Measurements from ENCODE around the gene GRN.

Gene GRN

DNA sequence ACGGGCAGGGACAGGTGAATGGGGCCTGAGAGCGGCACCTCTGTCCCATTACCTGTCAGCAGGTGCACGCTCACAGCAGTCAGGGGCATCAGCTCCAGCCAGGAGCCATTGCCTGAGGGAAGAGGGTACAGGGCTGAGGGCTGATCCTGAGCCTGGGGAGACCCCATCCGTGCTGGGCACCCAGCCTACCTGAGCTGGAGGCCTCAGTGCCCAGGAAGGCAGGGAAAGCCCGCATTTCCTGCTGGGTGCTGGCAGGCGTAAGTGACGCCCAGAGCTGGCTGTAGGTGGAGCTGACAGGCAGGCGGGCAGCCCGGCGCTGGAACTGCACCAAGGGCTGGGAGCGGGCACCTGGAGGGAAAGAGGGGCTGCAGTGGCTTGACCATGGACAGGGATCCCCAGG is 11.1 kb downstream of the GRN start:
- TF ChIP-seq, protein P1, sequence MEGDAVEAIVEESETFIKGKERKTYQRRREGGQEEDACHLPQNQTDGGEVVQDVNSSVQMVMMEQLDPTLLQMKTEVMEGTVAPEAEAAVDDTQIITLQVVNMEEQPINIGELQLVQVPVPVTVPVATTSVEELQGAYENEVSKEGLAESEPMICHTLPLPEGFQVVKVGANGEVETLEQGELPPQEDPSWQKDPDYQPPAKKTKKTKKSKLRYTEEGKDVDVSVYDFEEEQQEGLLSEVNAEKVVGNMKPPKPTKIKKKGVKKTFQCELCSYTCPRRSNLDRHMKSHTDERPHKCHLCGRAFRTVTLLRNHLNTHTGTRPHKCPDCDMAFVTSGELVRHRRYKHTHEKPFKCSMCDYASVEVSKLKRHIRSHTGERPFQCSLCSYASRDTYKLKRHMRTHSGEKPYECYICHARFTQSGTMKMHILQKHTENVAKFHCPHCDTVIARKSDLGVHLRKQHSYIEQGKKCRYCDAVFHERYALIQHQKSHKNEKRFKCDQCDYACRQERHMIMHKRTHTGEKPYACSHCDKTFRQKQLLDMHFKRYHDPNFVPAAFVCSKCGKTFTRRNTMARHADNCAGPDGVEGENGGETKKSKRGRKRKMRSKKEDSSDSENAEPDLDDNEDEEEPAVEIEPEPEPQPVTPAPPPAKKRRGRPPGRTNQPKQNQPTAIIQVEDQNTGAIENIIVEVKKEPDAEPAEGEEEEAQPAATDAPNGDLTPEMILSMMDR (IDR thresholded peaks at IDR 0.05; ENCODE audit: unreplicated experiment in 3 of 3), result no peak
- no peak overlapping the region for H3K27ac Mint-ChIP-seq
- H3K9me3 Mint-ChIP-seq, result no peaks in the 10 kb centered on the region
- H3K36me3 Mint-ChIP-seq (ENCODE audit: low read depth), result peaks cover 33% of the 10 kb centered on the region
- no peak overlapping the region for H3K4me3 Mint-ChIP-seq
- peaks cover 52% of the 10 kb centered on the region for H3K4me1 Mint-ChIP-seq
- H3K27me3 Mint-ChIP-seq (ENCODE audit: low read depth), result peaks cover 3% of the 10 kb centered on the region

DNA sequence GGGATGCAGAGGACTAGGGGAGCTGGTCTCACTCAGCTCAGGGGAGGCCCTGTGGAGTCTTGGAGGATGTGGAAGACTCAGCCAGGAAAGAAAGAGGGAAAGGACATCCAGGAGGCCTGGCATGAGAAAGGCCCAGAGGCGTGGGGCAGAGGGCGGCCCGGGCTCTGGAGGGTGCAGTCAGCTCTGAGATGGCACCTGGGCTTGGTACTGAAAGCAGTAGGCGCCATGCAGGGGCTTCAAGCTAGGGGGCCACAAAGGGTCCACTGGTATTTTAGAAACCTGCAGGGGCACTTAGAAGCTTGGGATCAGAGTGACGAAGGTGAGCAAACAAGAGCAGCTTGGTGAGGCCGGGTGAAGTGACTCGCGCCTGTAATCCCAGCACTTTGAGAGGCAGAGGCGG is 13.0 kb downstream of the GRN start:
- H3K4me3 Mint-ChIP-seq, result peak overlapping the region; percentile 21 to 41 (median 34)
- H3K27me3 Mint-ChIP-seq (ENCODE audit: low read depth), result peaks cover 3% of the 10 kb centered on the region
- H3K9me3 Mint-ChIP-seq, result no peaks in the 10 kb centered on the region
- TF ChIP-seq, protein P1 (IDR thresholded peaks at IDR 0.05; ENCODE audit: unreplicated experiment in 3 of 3), result no peak
- H3K4me1 Mint-ChIP-seq, result peaks cover 54% of the 10 kb centered on the region
- peaks cover 29% of the 10 kb centered on the region for H3K36me3 Mint-ChIP-seq (ENCODE audit: low read depth)
- peak overlapping the region; percentile 37 to 74 (median 60) for H3K27ac Mint-ChIP-seq

DNA sequence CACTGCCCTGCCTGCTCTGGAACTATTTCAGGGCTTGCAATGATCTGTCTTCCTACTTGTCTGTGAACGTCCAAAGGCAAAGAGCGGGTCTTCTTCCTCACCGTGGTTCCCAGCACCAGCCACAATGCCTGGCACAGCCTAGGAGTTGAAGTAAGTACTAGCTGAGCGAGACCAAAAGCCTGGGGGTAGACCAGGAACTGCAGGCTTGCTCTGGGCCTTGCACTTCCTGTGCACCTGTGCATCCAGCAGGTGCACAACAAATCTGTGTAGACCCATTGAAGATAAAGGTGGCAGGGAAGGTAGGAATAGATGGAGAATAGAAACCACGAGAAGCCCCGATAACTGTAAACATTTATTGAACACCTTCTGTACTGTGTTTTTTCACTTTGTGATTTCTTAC is 13.9 kb downstream of the GRN start:
- H3K4me1 Mint-ChIP-seq, result peaks cover 52% of the 10 kb centered on the region
- H3K4me3 Mint-ChIP-seq, result peak overlapping the region; percentile 46 to 80 (median 69)
- H3K9me3 Mint-ChIP-seq, result no peaks in the 10 kb centered on the region

DNA sequence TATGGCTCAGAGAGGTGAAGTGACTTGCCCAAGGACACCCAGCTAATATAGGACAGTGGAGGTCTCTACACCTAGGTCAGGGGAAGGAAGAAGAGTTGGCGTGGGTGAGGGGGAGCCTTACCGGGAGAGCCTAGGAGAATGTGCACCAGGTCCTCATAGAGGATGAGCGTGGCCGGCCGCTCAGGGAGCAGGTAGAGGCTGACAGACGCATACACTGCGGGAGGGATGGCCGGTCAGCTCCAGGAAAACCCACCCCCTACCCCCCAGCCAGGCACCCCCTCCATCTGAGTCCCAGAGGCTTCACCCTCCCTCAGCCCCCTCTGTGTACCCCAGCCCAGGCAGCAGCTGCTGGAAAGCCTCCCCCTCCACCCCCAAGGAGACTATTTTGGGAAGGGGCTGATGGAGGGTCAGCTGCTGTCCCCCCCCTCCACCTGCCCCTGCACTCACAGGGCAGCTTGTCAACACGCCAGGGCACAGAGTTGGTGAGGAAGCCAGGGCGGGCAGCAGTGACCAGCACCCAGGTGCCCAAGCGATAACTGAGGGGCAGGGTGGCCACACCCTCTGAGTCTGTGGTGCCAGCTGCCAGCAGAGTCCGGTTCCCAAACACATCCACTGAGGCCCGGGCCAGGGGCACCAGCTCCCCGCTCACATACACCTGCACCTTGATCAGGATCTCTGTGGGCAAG is 14.5 kb downstream of the GRN start:
- H3K36me3 Mint-ChIP-seq (ENCODE audit: low read depth), result peaks cover 28% of the 10 kb centered on the region
- TF ChIP-seq, protein P1 (IDR thresholded peaks at IDR 0.05; ENCODE audit: unreplicated experiment in 3 of 3), result no peak
- no peaks in the 10 kb centered on the region for H3K9me3 Mint-ChIP-seq
- H3K4me1 Mint-ChIP-seq, result peaks cover 52% of the 10 kb centered on the region
- peak overlapping the region; percentile 66 to 92 (median 89) for H3K27ac Mint-ChIP-seq
- peaks cover 3% of the 10 kb centered on the region for H3K27me3 Mint-ChIP-seq (ENCODE audit: low read depth)
- H3K4me3 Mint-ChIP-seq, result peak overlapping the region; percentile 46 to 94 (median 93)

More for the DNA sequence above, 13.9 kb downstream of the GRN start:
- peak overlapping the region; percentile 50 to 76 (median 74) for H3K27ac Mint-ChIP-seq
- H3K36me3 Mint-ChIP-seq (ENCODE audit: low read depth), result peaks cover 28% of the 10 kb centered on the region
- TF ChIP-seq, protein P1 (IDR thresholded peaks at IDR 0.05; ENCODE audit: unreplicated experiment in 3 of 3), result no peak
- peaks cover 3% of the 10 kb centered on the region for H3K27me3 Mint-ChIP-seq (ENCODE audit: low read depth)

DNA sequence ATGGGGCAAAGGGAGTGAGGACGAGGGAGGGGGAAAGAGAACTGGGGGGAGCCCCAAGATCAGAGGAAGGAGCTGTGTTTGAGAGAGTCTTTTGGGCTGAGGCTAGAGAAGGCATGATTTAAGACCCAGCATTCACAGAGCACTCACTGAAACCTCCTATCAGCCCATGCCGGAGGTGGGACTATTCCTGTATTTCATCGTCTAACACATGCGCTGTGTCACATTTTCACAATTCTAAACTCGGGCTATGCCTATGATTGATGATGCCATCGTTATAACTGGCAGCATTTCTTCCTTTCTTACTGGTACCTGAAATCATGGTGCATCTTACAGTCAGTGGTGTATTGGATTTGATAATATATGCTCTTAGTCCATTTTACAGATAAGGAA is 15.0 kb downstream of the GRN start:
- H3K36me3 Mint-ChIP-seq (ENCODE audit: low read depth), result peaks cover 26% of the 10 kb centered on the region
- H3K27me3 Mint-ChIP-seq (ENCODE audit: low read depth), result peaks cover 3% of the 10 kb centered on the region
- no peaks in the 10 kb centered on the region for H3K9me3 Mint-ChIP-seq
- peaks cover 50% of the 10 kb centered on the region for H3K4me1 Mint-ChIP-seq
- H3K27ac Mint-ChIP-seq, result peak overlapping the region; percentile 66 to 92 (median 89)
- TF ChIP-seq, protein P1 (IDR thresholded peaks at IDR 0.05; ENCODE audit: unreplicated experiment in 3 of 3), result no peak
- H3K4me3 Mint-ChIP-seq, result peak overlapping the region; percentile 90 to 94 (median 93)

DNA sequence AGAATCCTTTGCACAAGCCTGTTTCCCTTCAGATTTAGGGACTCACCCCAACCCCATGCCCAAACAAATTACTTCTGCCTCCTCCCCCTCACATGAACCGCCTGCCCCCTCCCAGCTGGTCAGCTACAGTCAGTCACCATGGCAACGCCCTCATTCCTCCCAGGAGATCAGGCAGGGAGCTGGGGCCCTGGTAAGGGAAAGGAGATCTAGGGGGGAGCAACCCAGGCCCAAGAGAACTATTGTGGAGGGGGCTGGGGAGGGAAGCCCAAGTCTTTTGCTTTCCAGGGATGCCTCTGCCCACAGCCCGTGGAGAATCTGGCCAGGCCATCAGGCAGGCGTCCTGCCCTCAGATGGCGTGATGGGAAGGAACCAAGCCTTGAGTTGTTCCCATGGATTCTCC is 15.7 kb downstream of the GRN start:
- Mint-ChIP-seq H3K27me3 (ENCODE audit: low read depth) (peaks cover 3% of the 10 kb centered on the region), H3K27ac (peak overlapping the region; percentile 66 to 92 (median 89))
- TF ChIP-seq, protein P1 (IDR thresholded peaks at IDR 0.05; ENCODE audit: unreplicated experiment in 3 of 3), result no peak

More for the DNA sequence above, 15.7 kb downstream of the GRN start:
- H3K36me3 Mint-ChIP-seq (ENCODE audit: low read depth), result peaks cover 21% of the 10 kb centered on the region
- H3K9me3 Mint-ChIP-seq, result no peaks in the 10 kb centered on the region
- H3K4me3 Mint-ChIP-seq, result peak overlapping the region; percentile 90 to 94 (median 93)
- H3K4me1 Mint-ChIP-seq, result peaks cover 44% of the 10 kb centered on the region

Data from nephron (organoid).